WTC11 (cell line): Measurements from ENCODE around the gene JAZF1. TPM values are rescaled to one million over a fixed set of nuclear protein-coding genes. Genes with fewer than 3 reads are reported as not detected.
"Not testable (repeated sequence)": the region's sequence is repeated elsewhere in the genome, so short reads cannot be mapped to it uniquely, and the experiment has no call there.

Experiments used
- ATAC-seq: fragments of 200-7000 bp; cut with Tn5 transposase; 2 replicates; pipeline ENCODE4 v1.10.0; 2021; ENCODE audit warnings: mild to moderate bottlenecking, moderate library complexity
- CTCF ChIA-PET: fragments of 300-600 bp; sonication (Branson Sonifier 250); formaldehyde crosslinking; loops from one replicate; lab custom pipeline; 2021; ENCODE audit warnings: antibody characterized with exemption; lab: Charles Lee
- POLR2A ChIA-PET: fragments of 350-600 bp; sonication (Branson Sonifier 250); formaldehyde crosslinking; loops from one replicate; lab custom pipeline; 2021; ENCODE audit warnings: antibody characterized with exemption; lab: Charles Lee
- DNase-seq: peaks from one replicate; pipeline ENCODE4 v3.0.0; 2021; ENCODE audit warnings: low spot score
- H3K27ac Mint-ChIP-seq: 2 replicates; pipeline ENCODE4 v1.8.0; 2021; ENCODE audit warnings: mixed read lengths
- H3K27me3 Mint-ChIP-seq: 2 replicates; pipeline ENCODE4 v1.8.0; 2021; ENCODE audit warnings: low read depth, mild to moderate bottlenecking, moderate library complexity, mixed read lengths
- H3K36me3 Mint-ChIP-seq: 2 replicates; pipeline ENCODE4 v1.8.0; 2021; ENCODE audit warnings: mixed read lengths
- H3K4me1 Mint-ChIP-seq: 2 replicates; pipeline ENCODE4 v1.8.0; 2022; ENCODE audit warnings: mixed read lengths
- H3K4me3 Mint-ChIP-seq: 2 replicates; pipeline ENCODE4 v1.8.0; 2021; ENCODE audit warnings: mild to moderate bottlenecking, moderate library complexity, mixed read lengths
- H3K9me3 Mint-ChIP-seq: 2 replicates; pipeline ENCODE4 v1.8.0; 2021; ENCODE audit warnings: mixed read lengths
- AR ChIP-seq: fragments of 250-450 bp; sonication (Bioruptor Pico); IDR thresholded peaks from 2 replicates; pipeline ENCODE4 v1.9.0; 2021; ENCODE audit warnings: mild to moderate bottlenecking
- ATF1 ChIP-seq: sonication (generic); formaldehyde crosslinking; IDR thresholded peaks from 2 replicates; pipeline ENCODE4 v1.8.1; 2023; ENCODE audit warnings: mild to moderate bottlenecking, moderate library complexity, missing genetic modification reagents
- E2F4 ChIP-seq: sonication (generic); formaldehyde crosslinking; IDR thresholded peaks from 2 replicates; pipeline ENCODE4 v1.8.1; 2022; ENCODE audit warnings: low read depth, mild to moderate bottlenecking, moderate library complexity, missing genetic modification reagents, borderline replicate concordance
- ETV6 ChIP-seq: sonication (generic); formaldehyde crosslinking; IDR thresholded peaks from 2 replicates; pipeline ENCODE4 v1.8.1; 2022; ENCODE audit warnings: mild to moderate bottlenecking, missing genetic modification reagents
- GABPB1 ChIP-seq: sonication (generic); formaldehyde crosslinking; IDR thresholded peaks from 2 replicates; pipeline ENCODE4 v1.8.1; 2023; ENCODE audit warnings: mild to moderate bottlenecking, missing genetic modification reagents
- GTF2I ChIP-seq: fragments of 250-450 bp; sonication (Bioruptor Pico); conservative IDR thresholded peaks from 2 replicates; pipeline ENCODE4 v1.4.0; 2021; ENCODE audit warnings: mild to moderate bottlenecking
- IRF2 ChIP-seq: sonication (generic); formaldehyde crosslinking; IDR thresholded peaks from 2 replicates; pipeline ENCODE4 v1.8.0; 2022; ENCODE audit warnings: low read depth, missing genetic modification reagents, borderline replicate concordance
- JAZF1 ChIP-seq: fragments of 250-450 bp; sonication (Bioruptor Pico); IDR thresholded peaks from 2 replicates; pipeline ENCODE4 v1.9.0; 2021; ENCODE audit warnings: moderate library complexity, mild to moderate bottlenecking, inconsistent platforms
- MLX ChIP-seq: sonication (generic); formaldehyde crosslinking; IDR thresholded peaks from 2 replicates; pipeline ENCODE4 v1.8.1; 2023; ENCODE audit warnings: mild to moderate bottlenecking, missing genetic modification reagents, moderate library complexity
- MXD4 ChIP-seq: fragments of 250-450 bp; sonication (Bioruptor Pico); IDR thresholded peaks from 2 replicates; pipeline ENCODE4 v1.8.0; 2021; ENCODE audit warnings: mild to moderate bottlenecking, moderate library complexity, borderline replicate concordance
- NR1H2 ChIP-seq: sonication (generic); formaldehyde crosslinking; IDR thresholded peaks from 2 replicates; pipeline ENCODE4 v1.9.0; 2021; ENCODE audit warnings: mild to moderate bottlenecking, moderate library complexity, missing genetic modification reagents
- OVOL2 ChIP-seq: fragments of 250-450 bp; sonication (Bioruptor Pico); IDR thresholded peaks from 2 replicates; pipeline ENCODE4 v1.9.0; 2021; ENCODE audit warnings: mild to moderate bottlenecking, borderline replicate concordance
- PREB ChIP-seq: sonication (generic); formaldehyde crosslinking; IDR thresholded peaks from 2 replicates; pipeline ENCODE4 v1.8.1; 2022; ENCODE audit warnings: mild to moderate bottlenecking, missing genetic modification reagents, moderate library complexity, borderline replicate concordance
- RELA ChIP-seq: sonication (generic); formaldehyde crosslinking; IDR thresholded peaks from 2 replicates; pipeline ENCODE4 v1.8.1; 2022; ENCODE audit warnings: missing genetic modification reagents, mild to moderate bottlenecking, borderline replicate concordance
- SMAD3 ChIP-seq: sonication (generic); formaldehyde crosslinking; IDR thresholded peaks from 2 replicates; pipeline ENCODE4 v1.8.0; 2022; ENCODE audit warnings: missing genetic modification reagents, mild to moderate bottlenecking, borderline replicate concordance
- STAT6 ChIP-seq: sonication (generic); formaldehyde crosslinking; conservative IDR thresholded peaks from 2 replicates; pipeline ENCODE4 v1.8.1; 2023; ENCODE audit warnings: mild to moderate bottlenecking, low read depth, missing genetic modification reagents, moderate library complexity
- TEAD1 ChIP-seq: sonication (generic); formaldehyde crosslinking; IDR thresholded peaks from 2 replicates; pipeline ENCODE4 v1.8.0; 2022; ENCODE audit warnings: mild to moderate bottlenecking, missing genetic modification reagents
- ZBTB21 ChIP-seq: sonication (generic); formaldehyde crosslinking; IDR thresholded peaks from 2 replicates; pipeline ENCODE4 v1.8.1; 2023; ENCODE audit warnings: mild to moderate bottlenecking, missing genetic modification reagents, borderline replicate concordance
- ZMAT4 ChIP-seq: fragments of 250-450 bp; sonication (Bioruptor Pico); IDR thresholded peaks from 2 replicates; pipeline ENCODE4 v1.9.0; 2021; ENCODE audit warnings: mild to moderate bottlenecking
- ZNF396 ChIP-seq: fragments of 250-450 bp; sonication (Bioruptor Pico); IDR thresholded peaks from 2 replicates; pipeline ENCODE4 v1.8.0; 2021; ENCODE audit warnings: mild to moderate bottlenecking, moderate library complexity, borderline replicate concordance
- total RNA-seq: library from RNA; stranded (reverse); gene quantifications from 3 replicates; pipeline ENCODE4 v1.2.3, GENCODE V29; 2021

Gene JAZF1
- total RNA-seq, 1 experiment from 2014 or later, result 19.0 TPM

GRCh38 chr7:27860800-27861199, 319.8 kb downstream of the JAZF1 start (continued):
- TF ChIP-seq OVOL2 (CRISPR knock-in tag) (no peak), MLX (CRISPR knock-in tag) (no peak), ZNF396 (CRISPR knock-in tag) (no peak), AR (CRISPR knock-in tag) (no peak), NR1H2 (CRISPR knock-in tag) (no peak), JAZF1 (no peak)

- DNase-seq, POLR2A ChIA-PET, ATAC-seq, H3K27me3 Mint-ChIP-seq, H3K4me3 Mint-ChIP-seq, H3K4me1 Mint-ChIP-seq, H3K27ac Mint-ChIP-seq: not testable (repeated sequence)
- CTCF ChIA-PET, result interaction anchor here (1.0 kb wide), 1 partner anchor 240 kb away, joined by 3 read pairs; no protein-coding TSS in a partner anchor
- H3K36me3 Mint-ChIP-seq, result peaks cover 19% of the 10 kb centered on the region
- H3K9me3 Mint-ChIP-seq, result peaks cover 16% of the 10 kb centered on the region
Measured at GRCh38 chr7:27856703-27857485, 323.7 kb downstream of the JAZF1 start.

- Mint-ChIP-seq H3K36me3 (peaks cover 7% of the 10 kb centered on the region), H3K9me3 (peaks cover 9% of the 10 kb centered on the region), H3K27ac (no peak overlapping the region), H3K4me1 (no peaks in the 10 kb centered on the region), H3K4me3 (no peak overlapping the region), H3K27me3 (no peaks in the 10 kb centered on the region)
- ATAC-seq (no peak), DNase-seq (no peak)
- TF ChIP-seq ETV6 (CRISPR knock-in tag) (no peak), RELA (CRISPR knock-in tag) (no peak), ZBTB21 (CRISPR knock-in tag) (no peak), MLX (CRISPR knock-in tag) (no peak), ZMAT4 (no peak), NR1H2 (CRISPR knock-in tag) (no peak), ATF1 (CRISPR knock-in tag) (no peak), SMAD3 (CRISPR knock-in tag) (no peak), IRF2 (CRISPR knock-in tag) (no peak)
- ChIA-PET CTCF (interaction anchor here (1.6 kb wide), 1 partner anchor 69 kb away, joined by 5 read pairs; no protein-coding TSS in a partner anchor), POLR2A (no interaction called here)
Measured at GRCh38 chr7:27850531-27850930, 330.1 kb downstream of the JAZF1 start.

GRCh38 chr7:27846388-27846787, 334.2 kb downstream of the JAZF1 start:
- ATAC-seq (no peak), DNase-seq (no peak)
- ChIA-PET CTCF (no interaction called here), POLR2A (no interaction called here)
- H3K9me3 Mint-ChIP-seq, result no peaks in the 10 kb centered on the region
- H3K27me3 Mint-ChIP-seq, result no peaks in the 10 kb centered on the region
- H3K27ac Mint-ChIP-seq, result no peak overlapping the region
- H3K4me3 Mint-ChIP-seq, result no peak overlapping the region
- no peaks in the 10 kb centered on the region for H3K36me3 Mint-ChIP-seq
- H3K4me1 Mint-ChIP-seq, result peaks cover 20% of the 10 kb centered on the region
- TF ChIP-seq MXD4 (CRISPR knock-in tag), result no peak
- TF ChIP-seq TEAD1 (CRISPR knock-in tag), result no peak
- no peak for TF ChIP-seq E2F4
- TF ChIP-seq GABPB1 (CRISPR knock-in tag), result no peak
- no peak for TF ChIP-seq GTF2I (CRISPR knock-in tag)
- no peak for TF ChIP-seq STAT6 (CRISPR knock-in tag)
- no peak for TF ChIP-seq PREB (CRISPR knock-in tag)
